ENCODE data around the gene CPNE9.
"Not testable (repeated sequence)": the region's sequence is repeated elsewhere in the genome, so short reads cannot be mapped to it uniquely, and the experiment has no call there.

Gene CPNE9

GRCh38 chr3:9761919-9762318 is 58.3 kb downstream of the CPNE9 start:
- no peak overlapping the region for H3K27ac ChIP-seq (ENCODE audit: low read length)
- peaks cover 3% of the 10 kb centered on the region; the same call in 1 of the 2 replicates for H3K36me3 ChIP-seq (ENCODE audit: control insufficient read depth, insufficient read depth, low read length)
- no peak for DNase-seq (ENCODE audit: low read depth, low spot score)
- no peaks in the 10 kb centered on the region for H3K4me1 ChIP-seq (ENCODE audit: control insufficient read depth, insufficient read depth, low read length)
- H3K27me3 ChIP-seq (ENCODE audit: control insufficient read depth, insufficient read depth, low read length): no peaks in the 10 kb centered on the region
- no CpG with 5 or more reads among the region's 5 CpGs for WGBS (ENCODE audit: insufficient coverage, insufficient read length)
- no peaks in the 10 kb centered on the region for H3K9me3 ChIP-seq (ENCODE audit: control insufficient read depth, insufficient read depth, low read length)
- no peak overlapping the region for H3K4me3 ChIP-seq (ENCODE audit: low read length)

DNA sequence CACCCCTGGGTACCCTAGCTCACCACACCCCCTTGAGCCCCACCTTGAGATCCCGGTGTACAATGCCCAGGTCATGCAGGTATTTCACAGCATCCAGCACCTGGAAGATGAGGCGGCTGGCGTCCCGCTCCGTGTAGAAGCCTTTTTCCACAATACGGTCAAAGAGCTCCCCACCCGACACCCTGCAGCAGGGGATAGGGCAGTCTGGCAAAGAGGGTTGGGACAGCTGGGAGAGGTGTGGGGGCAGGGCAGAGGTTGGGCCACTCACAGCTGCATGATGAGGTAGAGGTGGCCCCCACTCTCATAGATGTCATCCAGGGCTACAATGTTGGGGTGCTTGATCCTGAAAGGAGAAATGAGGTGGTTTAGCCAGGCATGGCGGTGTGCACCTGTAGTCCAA is 59.2 kb downstream of the CPNE9 start:
- H3K27ac ChIP-seq (ENCODE audit: low read length): no peak overlapping the region
- no CpG with 5 or more reads among the region's 8 CpGs for WGBS (ENCODE audit: insufficient coverage, insufficient read length)

GRCh38 chr3:9765865-9766264 is 62.2 kb downstream of the CPNE9 start:
- H3K4me3 ChIP-seq (ENCODE audit: low read length): no peak overlapping the region
- no peaks in the 10 kb centered on the region for H3K9me3 ChIP-seq (ENCODE audit: control insufficient read depth, insufficient read depth, low read length)
- DNase-seq (ENCODE audit: low read depth, low spot score): no peak
- peaks cover 1% of the 10 kb centered on the region; the same call in 1 of the 2 replicates for H3K27me3 ChIP-seq (ENCODE audit: control insufficient read depth, insufficient read depth, low read length)
- H3K4me1 ChIP-seq (ENCODE audit: control insufficient read depth, insufficient read depth, low read length): no peaks in the 10 kb centered on the region; the same call in 1 of the 2 replicates
- no peaks in the 10 kb centered on the region for H3K36me3 ChIP-seq (ENCODE audit: control insufficient read depth, insufficient read depth, low read length)
- no CpG with 5 or more reads among the region's 4 CpGs for WGBS (ENCODE audit: insufficient coverage, insufficient read length)
- H3K27ac ChIP-seq (ENCODE audit: low read length): no peak overlapping the region

More for the DNA sequence above, 59.2 kb downstream of the CPNE9 start:
- H3K9me3 ChIP-seq (ENCODE audit: control insufficient read depth, insufficient read depth, low read length): no peaks in the 10 kb centered on the region
- no peak overlapping the region for H3K4me3 ChIP-seq (ENCODE audit: low read length)
- H3K4me1 ChIP-seq (ENCODE audit: control insufficient read depth, insufficient read depth, low read length): no peaks in the 10 kb centered on the region
- H3K36me3 ChIP-seq (ENCODE audit: control insufficient read depth, insufficient read depth, low read length): no peaks in the 10 kb centered on the region; the same call in 1 of the 2 replicates
- no peaks in the 10 kb centered on the region; the same call in 1 of the 2 replicates for H3K27me3 ChIP-seq (ENCODE audit: control insufficient read depth, insufficient read depth, low read length)
- DNase-seq (ENCODE audit: low read depth, low spot score): no peak

GRCh38 chr3:9767418-9767817 is 63.8 kb downstream of the CPNE9 start:
- H3K27ac ChIP-seq (ENCODE audit: low read length): no peak overlapping the region
- peaks cover 1% of the 10 kb centered on the region; the same call in 1 of the 2 replicates for H3K27me3 ChIP-seq (ENCODE audit: control insufficient read depth, insufficient read depth, low read length)
- no CpG with 5 or more reads among the region's 7 CpGs for WGBS (ENCODE audit: insufficient coverage, insufficient read length)
- H3K36me3 ChIP-seq (ENCODE audit: control insufficient read depth, insufficient read depth, low read length): no peaks in the 10 kb centered on the region
- H3K9me3 ChIP-seq (ENCODE audit: control insufficient read depth, insufficient read depth, low read length): no peaks in the 10 kb centered on the region
- H3K4me1 ChIP-seq (ENCODE audit: control insufficient read depth, insufficient read depth, low read length): no peaks in the 10 kb centered on the region; the same call in 1 of the 2 replicates
- no peak for DNase-seq (ENCODE audit: low read depth, low spot score)
- no peak overlapping the region for H3K4me3 ChIP-seq (ENCODE audit: low read length)

DNA sequence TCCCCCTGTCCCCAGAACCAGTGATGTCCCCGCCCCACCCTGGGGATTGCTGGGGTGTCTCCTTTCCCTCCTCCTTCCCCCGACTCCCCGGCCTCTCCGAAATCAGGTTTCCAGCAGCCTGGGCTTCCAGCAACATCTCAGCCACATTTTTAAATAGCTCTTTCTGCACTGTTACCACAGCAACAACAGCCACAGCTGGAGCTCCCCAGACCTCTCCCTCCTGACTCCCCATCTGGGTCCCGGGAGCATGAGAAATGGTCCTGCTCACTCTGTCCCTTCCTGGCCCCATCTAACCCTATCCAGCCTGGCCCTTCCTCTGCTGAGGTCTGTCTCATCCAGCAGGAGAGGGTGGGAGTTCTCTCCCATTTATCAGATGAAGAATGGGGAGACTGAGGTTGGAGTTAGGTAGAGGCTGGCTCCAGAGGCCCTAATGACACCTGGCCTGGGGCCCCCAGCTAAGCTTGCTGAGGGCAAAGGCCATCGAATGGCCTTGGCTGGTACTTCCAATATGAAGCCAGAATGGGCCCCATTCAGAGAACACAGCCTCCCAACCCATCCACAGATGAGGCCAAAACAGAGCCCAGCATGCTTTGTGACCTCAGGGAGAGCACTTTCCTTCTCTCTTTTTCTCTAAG is 64.6 kb downstream of the CPNE9 start:
- DNase-seq (ENCODE audit: low read depth, low spot score): no peak
- Histone ChIP-seq H3K4me3 (ENCODE audit: low read length) (no peak overlapping the region), H3K27me3 (ENCODE audit: control insufficient read depth, insufficient read depth, low read length) (peaks cover 1% of the 10 kb centered on the region; the same call in 1 of the 2 replicates), H3K4me1 (ENCODE audit: control insufficient read depth, insufficient read depth, low read length) (no peaks in the 10 kb centered on the region; the same call in 1 of the 2 replicates), H3K27ac (ENCODE audit: low read length) (no peak overlapping the region), H3K9me3 (ENCODE audit: control insufficient read depth, insufficient read depth, low read length) (no peaks in the 10 kb centered on the region), H3K36me3 (ENCODE audit: control insufficient read depth, insufficient read depth, low read length) (no peaks in the 10 kb centered on the region)
- WGBS (ENCODE audit: insufficient coverage, insufficient read length): no CpG with 5 or more reads among the region's 6 CpGs

DNA sequence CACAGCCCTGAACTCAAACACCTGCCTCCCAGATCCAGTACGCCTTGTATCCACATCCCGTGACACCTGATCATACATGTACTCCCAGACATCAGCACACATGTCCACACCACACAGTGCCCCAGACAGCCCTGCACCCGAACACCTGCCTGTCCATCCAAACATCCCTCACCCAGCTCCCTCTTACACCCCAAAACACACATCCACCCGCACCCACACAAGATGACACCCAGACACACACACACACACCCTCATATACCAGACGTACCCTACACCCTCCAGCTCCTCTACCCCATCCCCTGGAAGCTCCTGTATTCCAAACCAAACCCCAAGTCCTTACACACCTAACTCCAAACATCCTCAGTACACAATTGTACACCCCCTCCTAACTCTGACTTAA is 65.4 kb downstream of the CPNE9 start:
- Histone ChIP-seq H3K36me3 (ENCODE audit: control insufficient read depth, insufficient read depth, low read length) (no peaks in the 10 kb centered on the region), H3K9me3 (ENCODE audit: control insufficient read depth, insufficient read depth, low read length) (no peaks in the 10 kb centered on the region), H3K4me3 (ENCODE audit: low read length) (no peak overlapping the region), H3K27ac (ENCODE audit: low read length) (no peak overlapping the region), H3K27me3 (ENCODE audit: control insufficient read depth, insufficient read depth, low read length) (peaks cover 1% of the 10 kb centered on the region; the same call in 1 of the 2 replicates), H3K4me1 (ENCODE audit: control insufficient read depth, insufficient read depth, low read length) (no peaks in the 10 kb centered on the region; the same call in 1 of the 2 replicates)
- WGBS (ENCODE audit: insufficient coverage, insufficient read length): 100% methylated on average over 2 of the region's 5 CpGs
- no peak for DNase-seq (ENCODE audit: low read depth, low spot score)

GRCh38 chr3:9769426-9770275 is 66.0 kb downstream of the CPNE9 start, which contains the start of gene CAMK1:
Gene CAMK1, minus strand, starts transcription at chr3:9769947. Its CDS starts 2,198 bp downstream, at chr3:9767749.
- DNase-seq (ENCODE audit: low read depth, low spot score): no peak
- Histone ChIP-seq H3K4me1 (ENCODE audit: control insufficient read depth, insufficient read depth, low read length) (no peaks in the 10 kb centered on the region; the same call in 1 of the 2 replicates), H3K4me3 (ENCODE audit: low read length) (peak within 1 kb of the TSS; percentile 30; the same call in 1 of the 2 replicates), H3K27ac (ENCODE audit: low read length) (no peak within 1 kb of the TSS), H3K9me3 (ENCODE audit: control insufficient read depth, insufficient read depth, low read length) (no peaks in the 10 kb centered on the region), H3K36me3 (ENCODE audit: control insufficient read depth, insufficient read depth, low read length) (no peaks in the 10 kb centered on the region), H3K27me3 (ENCODE audit: control insufficient read depth, insufficient read depth, low read length) (peaks cover 1% of the 10 kb centered on the region; the same call in 1 of the 2 replicates)
- no CpG with 5 or more reads among the region's 49 CpGs for WGBS (ENCODE audit: insufficient coverage, insufficient read length)

DNA sequence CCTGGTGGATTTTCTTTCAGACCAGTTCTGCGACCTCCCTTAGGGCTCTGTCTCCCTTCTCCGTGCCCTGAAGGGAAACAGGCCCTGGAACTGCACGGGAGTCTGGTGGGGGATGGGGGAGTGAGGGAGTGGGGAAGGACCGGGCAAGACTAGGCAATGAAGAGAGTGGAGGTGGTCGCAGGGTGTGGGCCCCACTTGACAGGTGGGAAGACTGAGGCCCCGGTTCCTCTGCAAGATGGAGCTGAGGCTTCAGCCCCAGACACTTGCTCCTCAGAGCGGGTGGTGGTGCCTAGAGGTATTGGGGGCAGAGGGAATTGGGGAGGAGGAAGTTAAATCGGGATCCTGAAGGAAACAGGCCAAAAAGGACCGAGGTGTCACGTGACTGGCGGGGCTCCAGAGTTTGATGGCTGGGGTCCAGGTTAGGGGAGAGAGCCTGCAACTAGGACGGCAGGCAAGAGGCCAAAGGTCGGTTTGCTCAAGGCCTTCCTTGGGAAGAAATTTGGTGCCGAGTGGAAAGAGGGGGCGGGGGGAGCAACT is 66.7 kb downstream of the CPNE9 start:
- Histone ChIP-seq H3K27me3 (ENCODE audit: control insufficient read depth, insufficient read depth, low read length) (peaks cover 1% of the 10 kb centered on the region; the same call in 1 of the 2 replicates), H3K4me3 (ENCODE audit: low read length) (peak overlapping the region; percentile 30; the same call in 1 of the 2 replicates), H3K4me1 (ENCODE audit: control insufficient read depth, insufficient read depth, low read length) (no peaks in the 10 kb centered on the region; the same call in 1 of the 2 replicates), H3K36me3 (ENCODE audit: control insufficient read depth, insufficient read depth, low read length) (no peaks in the 10 kb centered on the region), H3K9me3 (ENCODE audit: control insufficient read depth, insufficient read depth, low read length) (no peaks in the 10 kb centered on the region), H3K27ac (ENCODE audit: low read length) (no peak overlapping the region)
- no peak for DNase-seq (ENCODE audit: low read depth, low spot score)
- WGBS (ENCODE audit: insufficient coverage, insufficient read length): no CpG with 5 or more reads among the region's 15 CpGs

DNA sequence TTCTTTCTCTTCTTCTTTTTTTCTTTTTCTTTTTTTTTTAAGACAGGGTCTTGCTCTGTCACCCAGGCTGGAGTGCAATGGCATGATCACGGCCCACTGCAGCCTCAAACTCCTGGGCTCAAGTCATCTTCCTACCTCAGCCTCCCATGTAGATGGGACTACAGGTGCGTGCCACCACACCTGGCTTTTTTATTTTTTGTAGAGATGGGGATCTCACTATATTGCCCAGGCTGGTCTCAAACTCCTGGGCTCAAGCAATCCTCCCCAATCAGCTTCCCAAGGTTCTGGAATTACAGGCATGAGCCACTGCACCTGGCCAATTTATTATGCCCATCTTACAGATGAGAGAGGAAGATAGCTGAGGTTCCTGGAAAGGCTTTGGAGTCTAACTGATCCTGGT is 67.4 kb downstream of the CPNE9 start:
- H3K27me3 ChIP-seq (ENCODE audit: control insufficient read depth, insufficient read depth, low read length); H3K9me3 ChIP-seq (ENCODE audit: control insufficient read depth, insufficient read depth, low read length); H3K36me3 ChIP-seq (ENCODE audit: control insufficient read depth, insufficient read depth, low read length); DNase-seq (ENCODE audit: low read depth, low spot score); H3K4me3 ChIP-seq (ENCODE audit: low read length); H3K27ac ChIP-seq (ENCODE audit: low read length); H3K4me1 ChIP-seq (ENCODE audit: control insufficient read depth, insufficient read depth, low read length): not testable (repeated sequence)
- no CpG with 5 or more reads among the region's 2 CpGs for WGBS (ENCODE audit: insufficient coverage, insufficient read length)
